Activated CD8-positive, alpha-beta T cell treated with anti-CD3 and anti-CD28 coated beads for 36 hours (primary cell): ENCODE results near the gene EPB41L2. TPM values are rescaled to one million over a fixed set of nuclear protein-coding genes. Genes with fewer than 3 reads are reported as not detected.

ENCODE experiments used
- ATAC-seq: fragments of 200-7000 bp; cut with Tn5 transposase; one replicate; pipeline ENCODE4 v1.10.0; 2021; ENCODE audit warnings: mild to moderate bottlenecking, moderate library complexity
- CTCF ChIA-PET: fragments of 350-600 bp; sonication (Branson Sonifier 250); formaldehyde crosslinking; loops from one replicate; lab custom pipeline; 2021; ENCODE audit warnings: antibody characterized with exemption; lab: Charles Lee
- POLR2A ChIA-PET: fragments of 350-600 bp; sonication (Branson Sonifier 250); formaldehyde crosslinking; loops from one replicate; lab custom pipeline; 2021; ENCODE audit warnings: antibody characterized with exemption; lab: Charles Lee
- DNase-seq: peaks from one replicate; pipeline ENCODE4 v3.0.0-alpha.2; 2020
- H3K27ac Mint-ChIP-seq: one replicate; pipeline ENCODE4 v1.8.0; 2021; ENCODE audit warnings: mild to moderate bottlenecking, mixed read lengths
- H3K27me3 Mint-ChIP-seq: one replicate; pipeline ENCODE4 v1.8.0; 2021; ENCODE audit warnings: mixed read lengths
- H3K36me3 Mint-ChIP-seq: one replicate; pipeline ENCODE4 v1.8.0; 2021; ENCODE audit warnings: low read depth, mixed read lengths
- H3K4me1 Mint-ChIP-seq: one replicate; pipeline ENCODE4 v1.8.0; 2021; ENCODE audit warnings: low read depth, mixed read lengths
- H3K4me3 Mint-ChIP-seq: one replicate; pipeline ENCODE4 v1.8.0; 2021; ENCODE audit warnings: mild to moderate bottlenecking, moderate library complexity, mixed read lengths
- H3K9me3 Mint-ChIP-seq: one replicate; pipeline ENCODE4 v1.8.0; 2021; ENCODE audit warnings: mixed read lengths
- intact Hi-C: fragments of 100-400 bp; cut with micrococcal nuclease; formaldehyde crosslinking; loops from one replicate; pipeline ENCODE4 v1.10.0; 2022
- total RNA-seq, 2 experiments: library from RNA; stranded (reverse); gene quantifications; one replicate each; pipeline ENCODE4 v1.2.3, GENCODE V29; 2021
- TF ChIP-seq, protein P1 (sequence below): fragments of 200-600 bp; IDR thresholded peaks from one replicate; pipeline ENCODE4 v1.8.0; 2022; ENCODE audit warnings: antibody characterized with exemption, mild to moderate bottlenecking

The EPB41L2 gene
- total RNA-seq, 2 experiments from 2014 or later = 30.6 to 33.3 TPM

DNA sequence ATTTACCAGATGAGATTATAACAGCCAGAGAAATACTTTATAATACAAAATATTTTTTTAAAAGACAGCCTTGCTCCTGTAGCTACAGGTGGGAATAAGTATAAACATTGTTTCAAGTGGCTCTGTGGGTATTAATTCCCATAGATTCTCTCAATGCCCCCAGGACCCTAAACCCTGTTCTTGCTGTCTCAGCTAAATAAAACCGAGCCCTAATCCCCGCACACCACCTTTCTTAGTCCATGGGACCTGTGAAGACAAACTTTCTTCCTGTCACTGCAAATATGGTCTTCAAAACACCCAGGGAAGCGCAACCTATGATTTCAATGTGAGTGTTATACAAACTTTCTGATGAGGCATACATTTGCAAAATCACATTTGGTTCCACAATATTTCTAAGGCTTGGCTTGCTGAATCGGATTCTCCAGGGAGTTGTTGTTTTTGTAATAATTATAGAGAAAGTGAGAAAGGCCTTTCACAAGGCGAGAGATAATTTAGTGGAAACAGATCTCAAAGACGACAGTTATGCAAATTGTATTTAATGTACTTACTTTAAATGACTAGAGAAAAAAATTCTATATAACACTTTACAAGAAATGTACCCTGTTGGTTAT lies 224.7 kb downstream of the EPB41L2 start:
- intact Hi-C loops = no loop called here
- CTCF ChIA-PET = no interaction called here
- Mint-ChIP-seq H3K9me3 (no peaks in the 10 kb centered on the region), H3K27ac (no peak overlapping the region), H3K4me3 (no peak overlapping the region), H3K36me3 (no peaks in the 10 kb centered on the region), H3K27me3 (no peaks in the 10 kb centered on the region), H3K4me1 (no peaks in the 10 kb centered on the region)
- POLR2A ChIA-PET = no interaction called here
- no peak for ATAC-seq
- DNase-seq = no peak
- TF ChIP-seq, protein P1, sequence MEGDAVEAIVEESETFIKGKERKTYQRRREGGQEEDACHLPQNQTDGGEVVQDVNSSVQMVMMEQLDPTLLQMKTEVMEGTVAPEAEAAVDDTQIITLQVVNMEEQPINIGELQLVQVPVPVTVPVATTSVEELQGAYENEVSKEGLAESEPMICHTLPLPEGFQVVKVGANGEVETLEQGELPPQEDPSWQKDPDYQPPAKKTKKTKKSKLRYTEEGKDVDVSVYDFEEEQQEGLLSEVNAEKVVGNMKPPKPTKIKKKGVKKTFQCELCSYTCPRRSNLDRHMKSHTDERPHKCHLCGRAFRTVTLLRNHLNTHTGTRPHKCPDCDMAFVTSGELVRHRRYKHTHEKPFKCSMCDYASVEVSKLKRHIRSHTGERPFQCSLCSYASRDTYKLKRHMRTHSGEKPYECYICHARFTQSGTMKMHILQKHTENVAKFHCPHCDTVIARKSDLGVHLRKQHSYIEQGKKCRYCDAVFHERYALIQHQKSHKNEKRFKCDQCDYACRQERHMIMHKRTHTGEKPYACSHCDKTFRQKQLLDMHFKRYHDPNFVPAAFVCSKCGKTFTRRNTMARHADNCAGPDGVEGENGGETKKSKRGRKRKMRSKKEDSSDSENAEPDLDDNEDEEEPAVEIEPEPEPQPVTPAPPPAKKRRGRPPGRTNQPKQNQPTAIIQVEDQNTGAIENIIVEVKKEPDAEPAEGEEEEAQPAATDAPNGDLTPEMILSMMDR = no peak

DNA sequence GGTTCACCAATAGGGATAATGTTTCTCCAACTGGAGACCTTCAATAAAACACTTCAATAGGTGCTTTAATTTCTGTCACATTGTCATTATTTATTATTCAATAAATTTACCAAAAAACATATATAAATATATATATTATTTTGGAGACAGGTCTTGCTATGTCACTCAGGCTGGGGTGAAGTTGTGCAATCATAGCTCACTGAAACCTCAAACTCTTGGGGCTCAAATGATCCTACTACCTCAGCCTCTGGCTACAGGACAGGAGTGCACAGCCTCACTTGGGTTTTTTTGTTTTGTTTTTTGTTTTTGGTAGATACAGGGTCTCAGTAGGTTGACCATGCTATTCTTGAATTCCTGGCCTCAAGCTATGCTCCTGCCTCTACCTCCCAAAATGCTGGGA lies 226.0 kb downstream of the EPB41L2 start:
- no peaks in the 10 kb centered on the region for H3K9me3 Mint-ChIP-seq
- ChIA-PET POLR2A (no interaction called here), CTCF (interaction anchor here (1.4 kb wide), 2 partner anchors 35 to 141 kb away, joined by 3 read pairs; no protein-coding TSS in a partner anchor)
- H3K4me1 Mint-ChIP-seq = no peaks in the 10 kb centered on the region
- intact Hi-C loops = no loop called here
- no peak overlapping the region for H3K4me3 Mint-ChIP-seq
- no peaks in the 10 kb centered on the region for H3K36me3 Mint-ChIP-seq
- H3K27me3 Mint-ChIP-seq = no peaks in the 10 kb centered on the region
- ATAC-seq (no peak), DNase-seq (no peak)
- TF ChIP-seq, protein P1 = no peak
- H3K27ac Mint-ChIP-seq = no peak overlapping the region

DNA sequence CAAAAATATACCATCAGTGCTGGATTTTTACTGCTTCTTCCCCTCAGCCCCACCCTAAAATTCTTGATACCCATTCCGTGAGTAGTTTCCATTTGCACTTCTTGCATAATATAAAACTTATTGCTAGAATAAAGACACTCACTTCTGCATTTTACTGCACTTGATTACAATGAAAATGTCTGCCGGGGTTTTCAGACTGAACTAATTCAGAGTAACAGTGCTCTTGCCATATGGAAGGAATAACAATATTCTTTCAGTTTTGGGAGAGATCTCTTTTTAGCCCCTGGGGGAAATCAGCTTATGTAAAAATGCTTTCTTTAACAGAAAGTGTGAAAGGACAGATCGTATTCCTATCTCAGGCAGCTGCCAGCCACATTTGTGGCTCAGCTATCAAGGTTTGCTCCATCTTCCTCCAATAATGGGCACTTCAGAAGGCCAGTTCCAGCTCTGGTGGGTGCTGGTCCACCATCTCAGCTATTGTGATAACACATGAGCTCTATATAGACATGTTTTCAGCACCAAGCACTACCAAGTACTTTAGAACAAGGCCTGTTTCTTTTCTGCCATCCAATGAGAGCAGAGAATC lies 226.9 kb downstream of the EPB41L2 start:
- Mint-ChIP-seq H3K27me3 (no peaks in the 10 kb centered on the region), H3K4me3 (no peak overlapping the region), H3K36me3 (no peaks in the 10 kb centered on the region), H3K4me1 (no peaks in the 10 kb centered on the region), H3K9me3 (no peaks in the 10 kb centered on the region), H3K27ac (no peak overlapping the region)
- DNase-seq (no peak), ATAC-seq (no peak)
- POLR2A ChIA-PET = no interaction called here
- CTCF ChIA-PET = interaction anchor here (1.4 kb wide), 2 partner anchors 36 to 140 kb away, joined by 3 read pairs; no protein-coding TSS in a partner anchor
- TF ChIP-seq, protein P1 = no peak
- intact Hi-C loops = no loop called here

DNA sequence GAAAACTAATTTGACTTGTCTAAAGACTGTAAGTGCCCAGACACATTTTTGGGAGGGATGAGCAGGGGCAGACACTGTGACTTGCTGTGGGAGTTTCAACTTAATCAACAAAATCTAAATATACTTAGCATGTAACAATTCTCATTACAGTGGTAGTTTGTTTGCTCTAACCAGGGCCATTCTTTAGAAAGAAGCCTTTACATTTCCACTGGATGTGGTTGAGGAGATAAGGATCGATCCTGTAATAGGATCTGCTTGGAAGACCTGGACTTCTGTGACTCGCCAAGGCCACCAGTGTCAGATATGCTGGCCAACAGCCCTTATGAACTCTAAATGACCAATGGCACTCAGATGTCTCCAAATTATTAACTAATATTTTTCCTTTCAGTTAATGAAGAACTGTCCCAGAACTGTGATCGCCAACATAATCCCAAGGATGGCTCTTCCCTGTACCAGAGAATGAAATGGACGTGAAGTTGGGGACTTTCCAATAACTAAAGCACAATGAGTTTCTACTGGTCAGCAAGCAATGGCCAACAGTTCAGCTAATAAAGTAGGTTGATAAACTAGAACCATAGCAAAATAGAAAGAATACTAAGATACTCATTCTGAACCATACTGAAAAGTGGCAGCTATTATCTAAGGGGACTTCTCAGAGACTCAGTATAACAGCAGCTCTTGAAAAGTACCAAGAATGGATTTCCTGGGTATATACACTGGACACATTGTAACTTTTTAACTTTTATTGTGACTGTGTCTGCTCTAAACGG lies 228.4 kb downstream of the EPB41L2 start:
- Mint-ChIP-seq H3K4me1 (no peaks in the 10 kb centered on the region), H3K4me3 (no peak overlapping the region), H3K9me3 (no peaks in the 10 kb centered on the region), H3K27me3 (no peaks in the 10 kb centered on the region), H3K36me3 (no peaks in the 10 kb centered on the region), H3K27ac (no peak overlapping the region)
- ChIA-PET POLR2A (no interaction called here), CTCF (no interaction called here)
- intact Hi-C loops = no loop called here
- TF ChIP-seq, protein P1 = no peak
- ATAC-seq (no peak), DNase-seq (no peak)

DNA sequence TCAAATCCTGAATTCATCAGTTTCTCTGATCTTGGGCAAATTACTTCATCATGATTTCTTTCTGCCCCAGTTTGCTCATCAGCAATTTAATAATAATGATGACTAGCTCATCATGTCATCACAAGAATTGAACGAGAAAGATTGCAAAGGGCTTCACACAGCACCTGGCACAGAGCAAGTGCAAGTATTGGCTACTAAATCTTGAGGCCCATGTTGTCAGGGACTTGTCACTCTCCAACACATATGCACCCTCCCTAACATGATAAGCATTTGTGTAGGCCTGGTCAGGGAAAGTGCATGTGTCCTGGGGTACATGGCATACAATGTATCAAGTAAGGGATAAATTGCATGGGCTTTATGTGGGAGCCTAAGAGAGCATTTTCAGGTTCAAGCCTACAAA lies 229.5 kb downstream of the EPB41L2 start:
- Mint-ChIP-seq H3K27ac (no peak overlapping the region), H3K36me3 (no peaks in the 10 kb centered on the region), H3K4me1 (no peaks in the 10 kb centered on the region), H3K27me3 (no peaks in the 10 kb centered on the region), H3K4me3 (no peak overlapping the region), H3K9me3 (no peaks in the 10 kb centered on the region)
- DNase-seq (no peak), ATAC-seq (no peak)
- intact Hi-C loops = no loop called here
- POLR2A ChIA-PET = interaction anchor here (0.8 kb wide), 1 partner anchor 18 kb away, joined by 3 read pairs; no protein-coding TSS in a partner anchor
- CTCF ChIA-PET = interaction anchor here (1.2 kb wide), 1 partner anchor 512 kb away, joined by 3 read pairs; no protein-coding TSS in a partner anchor
- TF ChIP-seq, protein P1 = no peak
